Smooth muscle cell (in vitro differentiated cells): ENCODE data around the gene RAD23B. TPM values are rescaled to one million over a fixed set of nuclear protein-coding genes. Genes with fewer than 3 reads are reported as not detected.

Experiments
- DNase-seq: peaks from one replicate; lab custom pipeline; 2025; ENCODE audit not compliant: unreplicated experiment; lab: John Stamatoyannopoulos, UW
- H2AFZ ChIP-seq: fragments of 200-600 bp; sonication (generic); 2 replicates; pipeline ENCODE4 v1.6.0; 2016; ENCODE audit warnings: antibody characterized with exemption, low read depth, mild to moderate bottlenecking
- H3F3A ChIP-seq: fragments of 200-600 bp; sonication (generic); 2 replicates; pipeline ENCODE4 v1.6.0; 2017; ENCODE audit warnings: antibody characterized with exemption, low read depth
- H3K27ac ChIP-seq: fragments of 200-600 bp; sonication (generic); 2 replicates; pipeline ENCODE4 v1.5.1; 2016; ENCODE audit warnings: low read depth, mild to moderate bottlenecking
- H3K27me3 ChIP-seq: fragments of 200-600 bp; sonication (generic); 2 replicates; pipeline ENCODE4 v1.6.1; 2016; ENCODE audit warnings: low read depth, mild to moderate bottlenecking
- H3K36me3 ChIP-seq: fragments of 200-600 bp; sonication (generic); 2 replicates; pipeline ENCODE4 v1.5.1; 2016; ENCODE audit warnings: low read depth
- H3K4me1 ChIP-seq: fragments of 200-600 bp; sonication (generic); 2 replicates; pipeline ENCODE4 v1.5.1; 2016; ENCODE audit warnings: low read depth
- H3K4me2 ChIP-seq: fragments of 200-600 bp; sonication (generic); 2 replicates; pipeline ENCODE4 v1.6.0; 2016; ENCODE audit warnings: mild to moderate bottlenecking
- H3K4me3 ChIP-seq: fragments of 200-600 bp; sonication (generic); 2 replicates; pipeline ENCODE4 v1.5.1; 2016; ENCODE audit warnings: mild to moderate bottlenecking
- H3K79me2 ChIP-seq: fragments of 200-600 bp; sonication (generic); 2 replicates; pipeline ENCODE4 v1.6.0; 2016; ENCODE audit warnings: low read depth, mild to moderate bottlenecking
- H3K9ac ChIP-seq: fragments of 200-600 bp; sonication (generic); 2 replicates; pipeline ENCODE4 v1.6.0; 2016; ENCODE audit warnings: low read depth
- H3K9me3 ChIP-seq: fragments of 200-600 bp; sonication (generic); replicated peaks from 2 replicates; pipeline ENCODE4 v1.5.1; 2016; ENCODE audit warnings: low read depth
- H4K20me1 ChIP-seq: fragments of 200-600 bp; sonication (generic); 2 replicates; pipeline ENCODE4 v1.6.0; 2016; ENCODE audit warnings: low read depth
- WGBS: methylation state at CpG from one replicate; pipeline ENCODE4 v1.1.7; 2016; ENCODE audit warnings: low lambda C conversion rate; 5-methylcytosine and 5-hydroxymethylcytosine counted together
- polyA plus RNA-seq: library from polyadenylated mRNA; unstranded; fragments of >200 nt; fragmentation: Nextera tagmentation; extraction: Ambion mirVana; gene quantifications from 2 replicates; pipeline ENCODE4 v1.2.1, GENCODE V29; 2016
- total RNA-seq: library from RNA; depleted of rRNA; stranded (reverse); fragments of >200 nt; gene quantifications from 2 replicates; pipeline ENCODE4 v1.2.3, GENCODE V29; 2014
- TF ChIP-seq, protein P1 (sequence below): fragments of 200-600 bp; sonication (generic); IDR thresholded peaks from 2 replicates; pipeline ENCODE4 v1.5.1; 2017; ENCODE audit warnings: borderline replicate concordance, mild to moderate bottlenecking, antibody characterized with exemption; ENCODE audit not compliant: insufficient read depth, poor library complexity, severe bottlenecking

The RAD23B gene
- total and polyA plus RNA-seq, 2 experiments from 2014 or later, result 11.0 to 112 TPM

- Histone ChIP-seq H3K4me3 (no peak overlapping the region), H3K9ac (no peak overlapping the region), H3K9me3 (no peaks in the 10 kb centered on the region), H3K27me3 (no peaks in the 10 kb centered on the region), H3K27ac (no peak overlapping the region), H3K4me2 (no peak overlapping the region), H3K4me1 (peaks cover 5% of the 10 kb centered on the region), H4K20me1 (no peaks in the 10 kb centered on the region), H3K79me2 (no peaks in the 10 kb centered on the region), H2AFZ (no peak overlapping the region), H3F3A (peaks cover 5% of the 10 kb centered on the region), H3K36me3 (no peaks in the 10 kb centered on the region)
- TF ChIP-seq, protein P1, sequence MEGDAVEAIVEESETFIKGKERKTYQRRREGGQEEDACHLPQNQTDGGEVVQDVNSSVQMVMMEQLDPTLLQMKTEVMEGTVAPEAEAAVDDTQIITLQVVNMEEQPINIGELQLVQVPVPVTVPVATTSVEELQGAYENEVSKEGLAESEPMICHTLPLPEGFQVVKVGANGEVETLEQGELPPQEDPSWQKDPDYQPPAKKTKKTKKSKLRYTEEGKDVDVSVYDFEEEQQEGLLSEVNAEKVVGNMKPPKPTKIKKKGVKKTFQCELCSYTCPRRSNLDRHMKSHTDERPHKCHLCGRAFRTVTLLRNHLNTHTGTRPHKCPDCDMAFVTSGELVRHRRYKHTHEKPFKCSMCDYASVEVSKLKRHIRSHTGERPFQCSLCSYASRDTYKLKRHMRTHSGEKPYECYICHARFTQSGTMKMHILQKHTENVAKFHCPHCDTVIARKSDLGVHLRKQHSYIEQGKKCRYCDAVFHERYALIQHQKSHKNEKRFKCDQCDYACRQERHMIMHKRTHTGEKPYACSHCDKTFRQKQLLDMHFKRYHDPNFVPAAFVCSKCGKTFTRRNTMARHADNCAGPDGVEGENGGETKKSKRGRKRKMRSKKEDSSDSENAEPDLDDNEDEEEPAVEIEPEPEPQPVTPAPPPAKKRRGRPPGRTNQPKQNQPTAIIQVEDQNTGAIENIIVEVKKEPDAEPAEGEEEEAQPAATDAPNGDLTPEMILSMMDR, result no peak
- no peak for DNase-seq
- WGBS, result 65% methylated on average over 9 of the region's 9 CpGs
Measured at GRCh38 chr9:107368696-107369095, 85.6 kb downstream of the RAD23B start.

DNA sequence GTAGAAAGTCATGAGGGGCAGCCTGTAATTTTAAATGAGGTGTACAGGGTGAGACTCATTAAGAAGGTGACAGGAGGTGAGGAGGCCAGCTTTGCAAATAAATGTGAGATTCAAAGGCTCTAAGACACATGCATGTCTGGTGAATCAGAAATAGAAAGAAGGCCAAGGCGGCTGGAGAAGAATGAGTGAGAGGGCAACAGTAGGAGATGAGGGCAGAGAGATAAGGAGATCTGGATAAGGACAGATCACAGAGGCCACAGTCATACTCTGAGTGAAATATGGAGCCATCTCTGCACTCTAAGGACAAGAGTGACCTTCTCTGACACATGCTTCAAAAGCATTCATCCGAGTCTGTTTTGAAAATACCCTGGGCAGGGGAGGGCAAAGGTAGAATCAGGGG is 90.7 kb downstream of the RAD23B start:
- Histone ChIP-seq H3F3A (no peaks in the 10 kb centered on the region), H3K4me3 (no peak overlapping the region), H3K4me2 (no peak overlapping the region), H2AFZ (no peak overlapping the region), H3K36me3 (no peaks in the 10 kb centered on the region), H3K9me3 (no peaks in the 10 kb centered on the region), H3K9ac (no peak overlapping the region), H3K4me1 (no peaks in the 10 kb centered on the region), H3K27ac (no peak overlapping the region), H3K27me3 (no peaks in the 10 kb centered on the region), H3K79me2 (no peaks in the 10 kb centered on the region), H4K20me1 (no peaks in the 10 kb centered on the region)
- WGBS, result 52% methylated on average over 2 of the region's 2 CpGs
- no peak for DNase-seq
- TF ChIP-seq, protein P1, result no peak

DNA sequence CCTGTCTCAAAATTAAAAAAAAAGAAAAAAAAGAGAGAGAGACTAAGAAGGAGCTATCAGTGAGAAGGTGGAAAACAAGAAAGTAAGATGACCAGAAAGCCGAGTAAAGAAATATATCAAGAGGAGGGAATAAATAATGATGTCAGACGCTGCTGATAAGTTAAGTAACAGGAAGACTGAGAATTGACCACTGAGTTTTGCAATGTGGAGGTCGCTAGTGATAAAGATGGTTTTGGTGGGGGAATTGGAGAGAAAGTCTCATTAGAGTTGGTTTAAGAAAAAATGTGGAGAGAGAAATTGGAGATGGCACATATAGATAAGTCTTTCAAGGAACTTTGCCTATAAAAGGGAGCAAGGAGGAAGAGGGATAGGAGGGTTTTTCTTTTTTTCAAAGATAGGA is 91.9 kb downstream of the RAD23B start:
- H3K27ac ChIP-seq, result no peak overlapping the region
- 85% methylated on average over 3 of the region's 3 CpGs for WGBS
- H3K9ac ChIP-seq, result no peak overlapping the region
- no peak overlapping the region for H2AFZ ChIP-seq
- no peaks in the 10 kb centered on the region for H3F3A ChIP-seq
- H3K4me1 ChIP-seq, result no peaks in the 10 kb centered on the region
- no peak overlapping the region for H3K4me3 ChIP-seq
- no peak for DNase-seq
- no peak overlapping the region for H3K4me2 ChIP-seq
- no peaks in the 10 kb centered on the region for H3K36me3 ChIP-seq
- H4K20me1 ChIP-seq, result no peaks in the 10 kb centered on the region
- no peaks in the 10 kb centered on the region for H3K79me2 ChIP-seq
- TF ChIP-seq, protein P1, result no peak
- H3K27me3 ChIP-seq, result no peaks in the 10 kb centered on the region
- H3K9me3 ChIP-seq, result no peaks in the 10 kb centered on the region

GRCh38 chr9:107375651-107376369 is 92.7 kb downstream of the RAD23B start:
- no peak overlapping the region for H3K9ac ChIP-seq
- no peaks in the 10 kb centered on the region for H3F3A ChIP-seq
- no peaks in the 10 kb centered on the region for H3K79me2 ChIP-seq
- 70% methylated on average over 10 of the region's 10 CpGs for WGBS
- no peaks in the 10 kb centered on the region for H3K27me3 ChIP-seq
- no peak overlapping the region for H3K27ac ChIP-seq
- H2AFZ ChIP-seq, result no peak overlapping the region
- TF ChIP-seq, protein P1, result no peak
- H3K4me2 ChIP-seq, result no peak overlapping the region
- no peaks in the 10 kb centered on the region for H3K9me3 ChIP-seq
- no peaks in the 10 kb centered on the region for H3K36me3 ChIP-seq
- H3K4me3 ChIP-seq, result no peak overlapping the region
- no peaks in the 10 kb centered on the region for H4K20me1 ChIP-seq
- H3K4me1 ChIP-seq, result no peaks in the 10 kb centered on the region
- no peak for DNase-seq
